GM23338 (cell line): ENCODE measurements around the gene RIT2. TPM values are rescaled to one million over a fixed set of nuclear protein-coding genes. Genes with fewer than 3 reads are reported as not detected.

ENCODE experiments used
- ATAC-seq: fragments of 200-7000 bp; cut with Tn5 transposase; 3 replicates; pipeline ENCODE4 v1.9.1; 2020
- DNase-seq: peaks from one replicate; pipeline ENCODE4 v3.0.0-alpha.2; 2015; ENCODE audit warnings: low spot score
- H2AFZ ChIP-seq: fragments of 200-600 bp; sonication (generic); 2 replicates; pipeline ENCODE4 v1.8.0; 2016; ENCODE audit warnings: antibody characterized with exemption, mild to moderate bottlenecking, moderate library complexity
- H3F3A ChIP-seq: fragments of 200-600 bp; sonication (generic); replicated peaks from 2 replicates; pipeline ENCODE4 v1.8.0; 2017; ENCODE audit warnings: antibody characterized with exemption, mixed run types, low read depth
- H3K27ac ChIP-seq: fragments of 200-600 bp; sonication (generic); 2 replicates; pipeline ENCODE4 v1.6.1; 2016; ENCODE audit warnings: low read depth
- H3K27me3 ChIP-seq: fragments of 200-600 bp; sonication (generic); 2 replicates; pipeline ENCODE4 v1.8.0; 2016; ENCODE audit warnings: mild to moderate bottlenecking, mixed run types, moderate library complexity; ENCODE audit not compliant: insufficient read depth
- H3K36me3 ChIP-seq: fragments of 200-600 bp; sonication (generic); 2 replicates; pipeline ENCODE4 v1.8.0; 2016; ENCODE audit warnings: mild to moderate bottlenecking; ENCODE audit not compliant: insufficient read depth
- H3K4me1 ChIP-seq: fragments of 200-600 bp; sonication (generic); 2 replicates; pipeline ENCODE4 v1.8.0; 2016; ENCODE audit warnings: mild to moderate bottlenecking, moderate library complexity; ENCODE audit not compliant: insufficient read depth
- H3K4me2 ChIP-seq: fragments of 200-600 bp; sonication (generic); 2 replicates; pipeline ENCODE4 v1.7.1; 2017; ENCODE audit warnings: mixed run types
- H3K4me3 ChIP-seq: fragments of 200-600 bp; sonication (generic); 2 replicates; pipeline ENCODE4 v1.6.1; 2016; ENCODE audit warnings: mixed run types
- H3K79me2 ChIP-seq: fragments of 200-600 bp; sonication (generic); replicated peaks from 2 replicates; pipeline ENCODE4 v1.8.0; 2017; ENCODE audit warnings: mild to moderate bottlenecking; ENCODE audit not compliant: insufficient read depth
- H3K9me2 ChIP-seq: fragments of 200-600 bp; sonication (generic); 2 replicates; pipeline ENCODE4 v1.8.0; 2017; ENCODE audit not compliant: insufficient read depth
- H4K20me1 ChIP-seq: fragments of 200-600 bp; sonication (generic); replicated peaks from 2 replicates; pipeline ENCODE4 v1.8.0; 2017; ENCODE audit warnings: mild to moderate bottlenecking; ENCODE audit not compliant: insufficient read depth
- H3K27ac Mint-ChIP-seq: 2 replicates; pipeline ENCODE4 v1.8.0; 2020; ENCODE audit warnings: inconsistent platforms, mild to moderate bottlenecking, moderate library complexity, mixed read lengths
- H3K27me3 Mint-ChIP-seq: 3 replicates; pipeline ENCODE4 v1.8.0; 2022; ENCODE audit warnings: low read depth, mild to moderate bottlenecking, moderate library complexity, mixed read lengths, inconsistent platforms; ENCODE audit not compliant: insufficient read depth, poor library complexity
- H3K36me3 Mint-ChIP-seq: 3 replicates; pipeline ENCODE4 v1.8.0; 2021; ENCODE audit warnings: low read depth, mild to moderate bottlenecking, inconsistent platforms, moderate library complexity, mixed read lengths
- H3K4me1 Mint-ChIP-seq: 3 replicates; pipeline ENCODE4 v1.8.0; 2020; ENCODE audit warnings: mild to moderate bottlenecking, inconsistent platforms, mixed read lengths
- H3K4me3 Mint-ChIP-seq: 3 replicates; pipeline ENCODE4 v1.8.0; 2021; ENCODE audit warnings: moderate library complexity, mild to moderate bottlenecking, inconsistent platforms, mixed read lengths
- H3K9me3 Mint-ChIP-seq: 3 replicates; pipeline ENCODE4 v1.8.0; 2020; ENCODE audit warnings: moderate library complexity, mild to moderate bottlenecking, inconsistent platforms, mixed read lengths
- CREB1 ChIP-seq: fragments of 250-450 bp; sonication (Bioruptor Pico); IDR thresholded peaks from 2 replicates; pipeline ENCODE4 v1.5.0; 2020; ENCODE audit warnings: low read depth, mild to moderate bottlenecking, moderate library complexity
- CTCF ChIP-seq, 2 experiments: fragments of 200-600 bp in 1 of 2; sonication (generic) in 1 of 2; conservative IDR thresholded peaks; 2 replicates each; pipeline versions ENCODE4 v1.5.1 to v1.6.1; 2016 to 2017; ENCODE audit warnings: antibody characterized with exemption in 2 of 2, low read depth in 2 of 2, mild to moderate bottlenecking in 2 of 2, moderate library complexity in 1 of 2
- ETS1 ChIP-seq: IDR thresholded peaks from 2 replicates; pipeline ENCODE4 v1.6.1; 2016; ENCODE audit warnings: antibody characterized with exemption
- EZH2 ChIP-seq: fragments of 200-600 bp; sonication (generic); IDR thresholded peaks from one replicate; pipeline ENCODE4 v1.8.0; 2017; ENCODE audit warnings: antibody characterized with exemption, mild to moderate bottlenecking, low read depth; ENCODE audit not compliant: unreplicated experiment
- EZH2phosphoT487 ChIP-seq: fragments of 200-600 bp; sonication (generic); IDR thresholded peaks from one replicate; pipeline ENCODE4 v1.8.1; 2018; ENCODE audit warnings: antibody characterized with exemption; ENCODE audit not compliant: unreplicated experiment
- JUNB ChIP-seq: IDR thresholded peaks from one replicate; pipeline ENCODE4 v1.6.1; 2016; ENCODE audit warnings: antibody characterized with exemption; ENCODE audit not compliant: unreplicated experiment
- NANOG ChIP-seq: IDR thresholded peaks from 2 replicates; pipeline ENCODE4 v1.6.1; 2016; ENCODE audit warnings: antibody characterized with exemption, borderline replicate concordance
- POLR2AphosphoS5 ChIP-seq: IDR thresholded peaks from 2 replicates; pipeline ENCODE4 v1.6.1; 2016; ENCODE audit warnings: antibody characterized with exemption, low read depth
- REST ChIP-seq: IDR thresholded peaks from one replicate; pipeline ENCODE4 v1.6.1; 2018; ENCODE audit warnings: antibody characterized with exemption; ENCODE audit not compliant: unreplicated experiment
- STAT1 ChIP-seq: IDR thresholded peaks from one replicate; pipeline ENCODE4 v1.6.1; 2016; ENCODE audit warnings: antibody characterized with exemption; ENCODE audit not compliant: unreplicated experiment
- ZNF114 ChIP-seq: fragments of 250-450 bp; sonication (Bioruptor Pico); IDR thresholded peaks from 2 replicates; pipeline ENCODE4 v1.5.0; 2020; ENCODE audit warnings: mild to moderate bottlenecking, moderate library complexity
- ZNF331 ChIP-seq: fragments of 250-450 bp; sonication (Bioruptor Pico); IDR thresholded peaks from 2 replicates; pipeline ENCODE4 v1.5.0; 2020; ENCODE audit warnings: low read depth, mild to moderate bottlenecking, moderate library complexity
- ZNF462 ChIP-seq: fragments of 250-450 bp; sonication (Bioruptor Pico); IDR thresholded peaks from 2 replicates; pipeline ENCODE4 v1.5.0; 2020; ENCODE audit warnings: mild to moderate bottlenecking, moderate library complexity
- polyA plus RNA-seq: library from polyadenylated mRNA; unstranded; fragments of >200 nt; fragmentation: Nextera tagmentation; extraction: Ambion mirVana; gene quantifications from 2 replicates; pipeline ENCODE4 v1.2.1, GENCODE V29; 2016
- total RNA-seq: library from RNA; depleted of rRNA; stranded (reverse); fragments of >200 nt; shearing (Covaris generic); gene quantifications from 2 replicates; pipeline ENCODE4 v1.2.3, GENCODE V29; 2014

Gene RIT2
- total and polyA plus RNA-seq, 2 experiments from 2014 or later, result 1.9 to 8.8 TPM

GRCh38 chr18:43161528-43161927 lies 46.0 kb upstream of the RIT2 start:
- no peaks in the 10 kb centered on the region for H3F3A ChIP-seq
- H3K27me3 Mint-ChIP-seq, result no peaks in the 10 kb centered on the region
- peaks cover 14% of the 10 kb centered on the region for H3K36me3 ChIP-seq
- H3K4me1 ChIP-seq, result no peaks in the 10 kb centered on the region
- TF ChIP-seq POLR2AphosphoS5 (no peak), JUNB (no peak), CTCF (conservative IDR thresholded peaks at IDR 0.05; ENCODE audit: low read depth in 2 of 2) (no peak), ETS1 (no peak), EZH2 (no peak), ZNF114 (CRISPR knock-in tag) (no peak), STAT1 (no peak), ZNF331 (CRISPR knock-in tag) (no peak), ZNF462 (CRISPR knock-in tag) (no peak), REST (no peak), CREB1 (CRISPR knock-in tag) (no peak), EZH2phosphoT487 (no peak), NANOG (no peak)
- H3K27ac ChIP-seq, result no peak overlapping the region
- peaks cover 49% of the 10 kb centered on the region for H3K9me3 Mint-ChIP-seq
- peaks cover 42% of the 10 kb centered on the region for H3K36me3 Mint-ChIP-seq
- H3K4me2 ChIP-seq, result no peak overlapping the region
- no peaks in the 10 kb centered on the region for H3K27me3 ChIP-seq
- H3K4me3 Mint-ChIP-seq, result no peak overlapping the region
- no peak overlapping the region for H2AFZ ChIP-seq
- H3K4me1 Mint-ChIP-seq, result no peaks in the 10 kb centered on the region; the same call in 1 of the 3 replicates
- no peak for DNase-seq
- no peak overlapping the region for H3K4me3 ChIP-seq
- no peaks in the 10 kb centered on the region for H3K79me2 ChIP-seq
- no peaks in the 10 kb centered on the region for H4K20me1 ChIP-seq
- no peak for ATAC-seq
- no peak overlapping the region for H3K27ac Mint-ChIP-seq
- H3K9me2 ChIP-seq, result no peaks in the 10 kb centered on the region; the same call in 1 of the 2 replicates
